ENCODE results near the gene NEK7.
A peak's percentile ranks its signal among the peaks of the same experiment; 100 is the strongest.
"Not testable (repeated sequence)": the region's sequence is repeated elsewhere in the genome, so short reads cannot be mapped to it uniquely, and the experiment has no call there.

The NEK7 gene

GRCh38 chr1:198156745-198157240 is at the start of gene NEK7:
Gene NEK7 (plus strand): TSS chr1:198156998. CDS start chr1:198232581, 75,583 bp downstream.
- DNase-seq, result peak; percentile 11 to 86 (median 72)

GRCh38 chr1:198107091-198107501 is 49.7 kb upstream of the NEK7 start:
- no peak for DNase-seq

- DNase-seq, result no peak
Measured at GRCh38 chr1:198108636-198109370, 48.0 kb upstream of the NEK7 start.

DNA sequence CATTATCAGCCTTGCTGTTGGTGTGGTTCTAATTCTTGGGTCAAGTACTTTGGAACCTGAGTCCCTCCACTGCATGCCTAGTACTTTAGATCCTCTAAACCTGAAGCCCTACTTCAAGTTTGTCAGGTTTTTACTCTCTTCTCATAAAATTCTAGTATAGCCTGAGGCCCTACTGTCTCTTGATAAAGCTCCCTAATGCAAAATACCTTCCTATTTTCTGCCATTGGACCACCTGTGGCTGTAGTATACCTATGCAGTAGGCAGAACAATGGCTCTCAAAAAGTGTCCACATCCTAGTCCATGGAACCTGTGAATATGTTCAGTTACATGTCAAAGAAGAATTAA is 47.5 kb upstream of the NEK7 start:
- no peak for DNase-seq

DNA sequence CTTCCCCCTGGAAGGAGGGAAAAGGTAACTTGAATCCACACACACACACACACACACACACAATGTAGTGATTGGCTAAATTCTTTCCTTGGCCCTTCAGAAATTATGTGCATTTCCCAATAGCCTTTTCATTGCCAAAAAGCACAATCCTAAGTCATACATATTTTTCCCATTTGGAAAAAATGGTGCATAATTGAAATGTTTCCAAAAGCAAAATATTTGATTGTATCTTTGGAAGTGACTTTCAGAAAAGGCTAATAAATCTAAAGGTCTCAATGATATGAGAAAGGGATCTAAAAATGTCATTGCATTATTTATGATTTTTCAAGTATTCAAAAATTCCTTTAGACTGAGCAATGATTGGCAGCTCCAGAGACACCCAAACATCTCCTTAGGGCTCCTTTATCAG is 43.5 kb upstream of the NEK7 start:
- DNase-seq, result no peak

GRCh38 chr1:198116069-198116468 is 40.7 kb upstream of the NEK7 start:
- no peak for DNase-seq

GRCh38 chr1:198116469-198116868 is 40.3 kb upstream of the NEK7 start:
- no peak for DNase-seq

DNA sequence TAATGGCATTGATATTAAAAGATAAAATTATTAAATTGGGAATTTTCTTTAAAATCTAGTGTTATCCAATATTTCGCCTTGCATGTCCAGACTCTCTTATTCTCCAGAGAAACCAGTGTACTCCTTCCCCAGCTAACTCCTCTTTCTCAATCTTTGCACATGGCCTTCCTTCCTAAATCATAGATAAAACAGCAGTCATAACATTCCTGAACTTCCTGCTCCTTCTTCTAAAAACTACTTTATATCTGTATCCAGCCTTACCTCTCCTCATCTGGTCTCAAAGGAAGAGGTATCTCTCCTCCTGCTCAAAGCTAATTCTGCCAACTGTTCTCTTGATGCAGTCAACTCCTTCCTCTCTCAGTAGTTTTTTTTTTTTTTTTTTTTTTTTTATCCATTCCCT is 39.5 kb upstream of the NEK7 start:
- no peak for DNase-seq

- DNase-seq, result no peak
Measured at GRCh38 chr1:198118134-198118533, 38.7 kb upstream of the NEK7 start.

- no peak for DNase-seq
Measured at GRCh38 chr1:198119906-198120305, 36.9 kb upstream of the NEK7 start.

GRCh38 chr1:198121056-198121826 is 35.6 kb upstream of the NEK7 start:
- no peak for DNase-seq

- no peak for DNase-seq
Measured at GRCh38 chr1:198122693-198123092, 34.1 kb upstream of the NEK7 start.

- DNase-seq, result no peak
Measured at GRCh38 chr1:198123133-198123532, 33.7 kb upstream of the NEK7 start.

DNA sequence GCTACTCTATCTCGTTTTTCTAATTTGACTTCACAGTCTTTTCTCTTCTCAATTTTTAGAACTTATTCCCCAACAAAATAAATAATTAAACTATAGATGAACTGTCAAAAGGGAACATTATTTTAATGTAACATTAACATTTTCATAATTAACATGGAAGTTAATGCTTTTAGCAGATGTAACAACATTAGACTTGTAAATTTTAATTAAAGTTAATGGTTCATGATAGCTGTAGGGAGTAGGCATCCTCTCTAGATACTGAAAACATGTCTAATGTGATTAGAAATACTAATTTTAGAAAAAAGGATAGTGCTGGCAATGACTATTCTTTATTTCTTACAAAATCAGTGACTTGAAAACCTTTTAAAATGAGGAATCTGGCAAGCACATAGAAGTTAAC is 32.1 kb upstream of the NEK7 start:
- no peak for DNase-seq

GRCh38 chr1:198125995-198126735 is 30.6 kb upstream of the NEK7 start:
- no peak for DNase-seq

DNA sequence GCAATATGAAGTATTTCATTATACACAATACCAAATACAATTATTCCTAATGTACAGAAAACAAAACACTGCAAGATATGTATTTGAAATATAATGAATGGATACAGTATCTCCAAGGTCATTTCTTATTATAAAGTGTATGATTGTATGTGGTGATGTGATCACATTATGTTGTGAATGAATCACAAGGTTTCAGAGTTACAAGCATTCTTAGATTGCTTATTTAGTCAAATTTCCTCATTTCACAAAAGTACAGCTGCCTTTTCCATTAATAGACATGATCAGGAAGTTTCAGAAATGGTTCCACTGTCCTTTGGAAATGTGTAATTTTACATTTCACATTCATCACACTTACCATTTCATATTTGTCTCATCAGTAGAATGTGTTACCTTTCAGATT is 28.3 kb upstream of the NEK7 start:
- no peak for DNase-seq

- not testable (repeated sequence) for DNase-seq
Measured at GRCh38 chr1:198130053-198130452, 26.7 kb upstream of the NEK7 start.

DNA sequence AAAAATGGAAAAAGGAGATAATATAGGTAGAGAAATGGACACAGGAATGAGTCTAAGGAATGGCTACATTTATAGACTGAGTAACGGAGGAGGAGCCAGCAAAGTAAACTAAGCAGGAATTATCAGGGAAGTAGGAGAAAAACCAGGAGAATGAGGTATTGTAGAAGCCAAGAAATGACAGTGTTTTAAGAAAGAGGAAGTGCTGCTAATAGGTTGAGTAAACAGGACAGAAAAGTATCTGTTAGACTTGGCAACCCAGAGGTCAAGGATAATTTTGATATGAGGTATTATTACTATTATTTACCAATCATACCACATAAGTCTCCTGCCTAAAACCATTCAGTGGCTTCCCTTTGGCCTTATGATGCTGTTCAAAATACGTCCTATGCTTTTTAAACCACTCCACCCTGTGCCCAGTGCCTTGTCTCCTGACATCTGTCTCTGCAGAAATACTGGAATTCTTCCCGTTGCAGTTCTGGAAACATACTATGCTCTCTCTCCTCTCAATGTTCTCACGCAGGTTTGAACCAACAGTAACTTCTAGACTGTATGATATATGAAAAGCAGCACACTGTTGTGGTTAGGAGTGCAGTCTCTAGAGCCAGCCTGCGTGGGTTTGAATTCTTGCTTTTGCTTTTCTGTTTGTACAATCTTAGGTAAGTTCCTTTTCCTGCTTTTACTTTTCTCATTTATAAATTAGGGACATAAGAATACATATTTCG is 24.6 kb upstream of the NEK7 start:
- no peak for DNase-seq

DNA sequence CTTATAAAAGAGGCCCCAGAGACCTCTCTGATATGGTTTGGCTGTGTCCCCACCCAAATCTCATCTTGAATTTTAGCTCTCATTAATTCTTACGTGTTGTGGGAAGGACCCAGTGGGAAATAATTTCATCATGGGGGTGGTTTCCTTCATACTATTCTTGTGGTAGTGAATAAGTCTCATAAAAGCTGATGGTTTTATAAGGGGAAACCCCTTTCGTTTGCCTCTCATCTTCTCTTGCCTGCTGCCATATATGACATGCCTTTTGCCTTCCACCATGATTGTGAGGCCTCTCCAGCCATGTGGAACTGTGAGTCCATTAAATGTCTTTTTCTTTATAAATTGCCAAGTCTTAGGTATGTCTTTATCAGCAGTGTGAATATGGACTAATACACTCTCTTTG is 22.5 kb upstream of the NEK7 start:
- DNase-seq, result no peak

DNA sequence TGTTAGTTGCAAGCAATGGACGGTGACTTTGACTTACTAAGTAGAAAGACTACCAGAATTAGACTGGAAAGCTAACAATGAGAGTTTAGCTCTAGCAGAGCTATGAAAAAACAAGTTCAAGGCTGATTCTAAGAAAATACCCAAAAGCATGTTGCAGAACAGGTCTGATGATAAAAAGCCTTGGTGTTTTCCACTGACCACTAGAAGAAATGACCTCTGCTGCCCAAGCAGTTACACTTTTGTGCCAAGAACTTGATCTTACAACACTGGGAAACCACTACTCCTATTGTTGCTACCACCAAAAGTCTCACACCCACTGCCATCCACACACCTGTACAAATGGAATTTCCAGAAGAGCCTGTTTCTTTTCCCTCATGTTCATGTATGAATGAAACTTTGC is 21.4 kb upstream of the NEK7 start:
- DNase-seq, result no peak

GRCh38 chr1:198141668-198142351 is 15.0 kb upstream of the NEK7 start:
- no peak for DNase-seq

- DNase-seq, result no peak
Measured at GRCh38 chr1:198143797-198144196, 13.0 kb upstream of the NEK7 start.

Data from C1 segment of cervical spinal cord (tissue), 14 donors.